IMR-90 (cell line): Measurements from ENCODE around the gene PLXNA4. TPM values are rescaled to one million over a fixed set of nuclear protein-coding genes. Genes with fewer than 3 reads are reported as not detected.

Experiments
- ATAC-seq: fragments of 200-7000 bp; cut with Tn5 transposase; 2 replicates; pipeline ENCODE4 v1.9.1; 2020; ENCODE audit warnings: low read depth, mild to moderate bottlenecking, moderate library complexity
- BruUV-seq: library from RNA; stranded (reverse); fragments of 400-500 nt; replicated peaks from 2 replicates; lab custom pipeline; 2021; lab: Mats Ljungman, UMichigan
- CTCF ChIA-PET: fragments of 300-600 bp; formaldehyde crosslinking; extraction: SDS; loops from one replicate; lab custom pipeline; 2021; ENCODE audit warnings: antibody characterized with exemption; lab: Yijun Ruan, JAX
- POLR2A ChIA-PET: fragments of 300-600 bp; sonication (Branson Sonifier 250); formaldehyde crosslinking; loops from one replicate; lab custom pipeline; 2022; ENCODE audit warnings: antibody characterized with exemption; ENCODE audit not compliant: unreplicated experiment; lab: Charles Lee
- DNase-seq: peaks from one replicate; pipeline ENCODE4 v3.0.0; 2013
- H2AFZ ChIP-seq: replicated peaks from 2 replicates; pipeline ENCODE3; 2013; ENCODE audit warnings: low read length, mild to moderate bottlenecking; ENCODE audit not compliant: poor library complexity
- H2AK5ac ChIP-seq: 2 replicates; pipeline ENCODE4 v1.6.1; 2013; ENCODE audit warnings: low read depth, low read length, inconsistent platforms
- H2AK9ac ChIP-seq: replicated peaks from 2 replicates; pipeline ENCODE3; 2013; ENCODE audit warnings: mild to moderate bottlenecking, low read depth, low read length, moderate library complexity; ENCODE audit not compliant: poor library complexity
- H2BK120ac ChIP-seq: 2 replicates; pipeline ENCODE4 v1.6.1; 2013; ENCODE audit warnings: low read depth, low read length, inconsistent platforms
- H2BK15ac ChIP-seq: 3 replicates; pipeline ENCODE4 v1.6.1; 2013; ENCODE audit warnings: low read depth, low read length, inconsistent platforms
- H2BK20ac ChIP-seq: 2 replicates; pipeline ENCODE4 v1.6.1; 2013; ENCODE audit warnings: low read depth, mild to moderate bottlenecking, inconsistent platforms, low read length, moderate library complexity
- H2BK5ac ChIP-seq: 2 replicates; pipeline ENCODE4 v1.6.1; 2013; ENCODE audit warnings: mild to moderate bottlenecking, low read depth, low read length, inconsistent platforms; ENCODE audit not compliant: poor library complexity, severe bottlenecking
- H3K14ac ChIP-seq: replicated peaks from 2 replicates; pipeline ENCODE4 v1.6.1; 2013; ENCODE audit warnings: low read depth, low read length, inconsistent platforms
- H3K18ac ChIP-seq: 2 replicates; pipeline ENCODE4 v1.6.1; 2013; ENCODE audit warnings: low read depth, low read length, control low read depth
- H3K23ac ChIP-seq: 2 replicates; pipeline ENCODE4 v1.6.1; 2013; ENCODE audit warnings: low read depth, low read length, inconsistent platforms
- H3K27ac ChIP-seq: 2 replicates; pipeline ENCODE4 v1.5.1; 2013; ENCODE audit warnings: mild to moderate bottlenecking, control low read depth, low read length; ENCODE audit not compliant: insufficient read depth
- H3K27me3 ChIP-seq: 2 replicates; pipeline ENCODE4 v1.6.1; 2013; ENCODE audit warnings: low read length; ENCODE audit not compliant: control insufficient read depth, insufficient read depth
- H3K36me3 ChIP-seq: 2 replicates; pipeline ENCODE4 v1.6.1; 2013; ENCODE audit warnings: low read length, mixed read lengths; ENCODE audit not compliant: control insufficient read depth, insufficient read depth
- H3K4ac ChIP-seq: 2 replicates; pipeline ENCODE4 v1.6.1; 2013; ENCODE audit warnings: low read depth, low read length, inconsistent platforms
- H3K4me1 ChIP-seq: 2 replicates; pipeline ENCODE4 v1.6.1; 2013; ENCODE audit warnings: low read length, mixed read lengths; ENCODE audit not compliant: control insufficient read depth, insufficient read depth
- H3K4me2 ChIP-seq: 2 replicates; pipeline ENCODE4 v1.6.1; 2013; ENCODE audit warnings: low read depth, mild to moderate bottlenecking, control low read depth, low read length, moderate library complexity
- H3K4me3 ChIP-seq: 2 replicates; pipeline ENCODE4 v1.5.1; 2013; ENCODE audit warnings: low read depth, mild to moderate bottlenecking, control low read depth, low read length, moderate library complexity; ENCODE audit not compliant: insufficient read depth
- H3K56ac ChIP-seq: 2 replicates; pipeline ENCODE4 v1.6.1; 2013; ENCODE audit warnings: low read length, inconsistent platforms; ENCODE audit not compliant: insufficient read depth; ENCODE audit errors: extremely low read depth
- H3K79me1 ChIP-seq, 2 experiments: 2 replicates each; pipeline ENCODE4 v1.6.1; 2013; ENCODE audit warnings: low read length in 2 of 2, inconsistent platforms in 1 of 2, low read depth in 1 of 2
- H3K9ac ChIP-seq: 2 replicates; pipeline ENCODE4 v1.6.1; 2013; ENCODE audit warnings: low read depth, low read length, control low read depth
- H3K9me1 ChIP-seq: 2 replicates; pipeline ENCODE4 v1.6.1; 2013; ENCODE audit warnings: low read length, inconsistent platforms; ENCODE audit not compliant: insufficient read depth
- H3K9me3 ChIP-seq: 2 replicates; pipeline ENCODE4 v1.6.1; 2013; ENCODE audit warnings: low read length; ENCODE audit not compliant: control insufficient read depth, insufficient read depth
- H4K20me1 ChIP-seq: 2 replicates; pipeline ENCODE4 v1.6.1; 2013; ENCODE audit warnings: low read length, inconsistent platforms; ENCODE audit not compliant: insufficient read depth
- H4K5ac ChIP-seq: 2 replicates; pipeline ENCODE4 v1.6.1; 2013; ENCODE audit warnings: mild to moderate bottlenecking, low read depth, low read length, control low read depth
- H4K8ac ChIP-seq, 2 experiments: 2 replicates each; pipeline ENCODE4 v1.6.1; 2013; ENCODE audit warnings: low read depth in 2 of 2, low read length in 2 of 2, control low read depth in 1 of 2, inconsistent platforms in 1 of 2
- H4K91ac ChIP-seq: 2 replicates; pipeline ENCODE4 v1.6.1; 2013; ENCODE audit warnings: low read depth, low read length, inconsistent platforms; ENCODE audit not compliant: insufficient read depth
- CEBPB ChIP-seq: IDR thresholded peaks from 2 replicates; pipeline ENCODE4 v1.6.1; 2012; ENCODE audit warnings: low read depth, low read length, improper control_type of control experiment
- CHD1 ChIP-seq: IDR thresholded peaks from 2 replicates; pipeline ENCODE4 v1.6.1; 2012; ENCODE audit warnings: low read depth, low read length, improper control_type of control experiment
- CTCF ChIP-seq: conservative IDR thresholded peaks from 2 replicates; pipeline ENCODE4 v1.5.1; 2012; ENCODE audit warnings: mild to moderate bottlenecking, low read depth, low read length, improper control_type of control experiment
- FOS ChIP-seq: fragments of 150-350 bp; IDR thresholded peaks from 2 replicates; pipeline ENCODE4 v1.6.1; 2016; ENCODE audit warnings: low read depth, low read length
- MAZ ChIP-seq: IDR thresholded peaks from 2 replicates; pipeline ENCODE4 v1.6.1; 2012; ENCODE audit warnings: low read depth, mild to moderate bottlenecking, low read length, improper control_type of control experiment, moderate library complexity, borderline replicate concordance
- NFE2L2 ChIP-seq: fragments of 150-350 bp; IDR thresholded peaks from 2 replicates; pipeline ENCODE4 v1.6.1; 2016; ENCODE audit warnings: low read depth, mild to moderate bottlenecking, low read length
- POLR2A ChIP-seq: IDR thresholded peaks from 2 replicates; pipeline ENCODE4 v1.6.1; 2012; ENCODE audit warnings: mild to moderate bottlenecking, low read depth, low read length
- RAD21 ChIP-seq: IDR thresholded peaks from 2 replicates; pipeline ENCODE4 v1.6.1; 2012; ENCODE audit warnings: low read length, improper control_type of control experiment
- RCOR1 ChIP-seq: IDR thresholded peaks from 2 replicates; pipeline ENCODE4 v1.6.1; 2012; ENCODE audit warnings: mild to moderate bottlenecking, low read length, improper control_type of control experiment; ENCODE audit not compliant: insufficient replicate concordance
- SMC3 ChIP-seq: fragments of 150-350 bp; IDR thresholded peaks from 2 replicates; pipeline ENCODE4 v1.6.1; 2016; ENCODE audit warnings: low read depth, mild to moderate bottlenecking, antibody characterized with exemption, low read length, moderate library complexity
- WGBS, 2 experiments: methylation state at CpG; one replicate each; pipeline versions ENCODE4 v1.1.5 to v1.1.7; 2013; ENCODE audit warnings: missing lambda C conversion rate in 2 of 2; ENCODE audit not compliant: insufficient read length in 1 of 2; ENCODE audit errors: extremely low coverage in 2 of 2; 5-methylcytosine and 5-hydroxymethylcytosine counted together
- dilution Hi-C: fragments of 300-500 bp; cut with HindIII; formaldehyde crosslinking; loops from one replicate; pipeline ENCODE4 v1.14.3; 2018; ENCODE audit warnings: low sequenced_read_pairs; ENCODE audit not compliant: unreplicated experiment
- in situ Hi-C: fragments of 300-500 bp; cut with MboI; formaldehyde crosslinking; loops from 3 replicates; pipeline ENCODE4 v1.14.3; 2019; ENCODE audit warnings: low sequenced_read_pairs, inconsistent platforms, mixed read lengths
- intact Hi-C: fragments of 100-400 bp; cut with micrococcal nuclease; formaldehyde crosslinking; loops from 2 replicates; pipeline ENCODE4 v1.10.0; 2022
- polyA plus RNA-seq, 3 experiments: library from polyadenylated mRNA; depleted of rRNA; stranded (reverse); fragments of >200 nt; gene quantifications; 2 replicates each; pipeline ENCODE4 v1.2.3, GENCODE V29; 2012; ENCODE audit warnings: low replicate concordance in 1 of 3
- total RNA-seq: library from RNA; depleted of rRNA; stranded (reverse); fragments of >200 nt; gene quantifications from 2 replicates; pipeline ENCODE4 v1.2.3, GENCODE V29; 2012

PLXNA4 gene
- total and polyA plus RNA-seq, 2 of the 4 experiments (the other 2 are of a cell fraction), result under 0.01 TPM

DNA sequence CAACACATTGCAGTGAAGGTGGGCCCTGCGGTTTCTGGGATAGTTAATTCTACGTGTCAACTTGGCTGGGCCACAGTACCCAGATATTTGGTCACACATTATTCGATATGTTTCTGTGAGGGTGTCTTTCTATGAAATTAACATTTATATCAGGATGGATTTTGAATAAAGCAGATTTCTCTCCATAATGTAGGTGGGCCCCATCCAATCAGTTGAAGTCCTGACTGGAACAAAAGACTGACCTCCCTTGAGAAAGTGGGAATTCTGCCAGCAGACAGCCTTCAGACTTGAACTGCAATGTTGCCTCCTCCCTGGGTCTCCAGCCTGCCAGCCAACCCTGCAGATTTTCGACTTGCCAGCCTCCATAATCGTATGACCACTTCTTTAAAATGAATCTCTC lies 420.6 kb downstream of the PLXNA4 start:
- H3K56ac ChIP-seq, result no peak overlapping the region
- no peak overlapping the region for H3K9ac ChIP-seq
- no peak overlapping the region for H3K4ac ChIP-seq
- no peak overlapping the region for H2BK5ac ChIP-seq
- H3K4me1 ChIP-seq, result no peaks in the 10 kb centered on the region
- H2BK20ac ChIP-seq, result no peak overlapping the region
- no peaks in the 10 kb centered on the region for H3K79me1 ChIP-seq
- no peak overlapping the region for H4K8ac ChIP-seq
- H4K20me1 ChIP-seq, result no peaks in the 10 kb centered on the region
- H3K18ac ChIP-seq, result no peak overlapping the region
- H3K27ac ChIP-seq, result no peak overlapping the region
- H3K23ac ChIP-seq, result no peak overlapping the region
- POLR2A ChIA-PET, result no interaction called here
- no CpG with 5 or more reads among the region's 5 CpGs for WGBS, 2 experiments
- H2AK9ac ChIP-seq, result no peak overlapping the region
- H2BK15ac ChIP-seq, result no peak overlapping the region
- no peak for DNase-seq
- H4K91ac ChIP-seq, result no peak overlapping the region
- no TSS peak for BruUV-seq
- TF ChIP-seq POLR2A (no peak), FOS (no peak), CHD1 (no peak), CEBPB (no peak), RCOR1 (no peak), NFE2L2 (no peak), MAZ (no peak), CTCF (no peak), RAD21 (no peak), SMC3 (no peak)
- no peak overlapping the region for H3K4me3 ChIP-seq
- no peaks in the 10 kb centered on the region for H3K9me3 ChIP-seq
- intact Hi-C loops, result loop anchor here (1.0 to 2.0 kb wide), 2 partner anchors 21 to 211 kb away; no protein-coding TSS in a partner anchor
- H2BK120ac ChIP-seq, result no peak overlapping the region
- ATAC-seq, result no peak
- no peak overlapping the region for H3K4me2 ChIP-seq
- H3K27me3 ChIP-seq, result peaks cover 2% of the 10 kb centered on the region; the same call in 1 of the 2 replicates
- no peaks in the 10 kb centered on the region for H3K9me1 ChIP-seq
- H4K5ac ChIP-seq, result no peak overlapping the region
- in situ Hi-C loops, result no loop called here
- dilution Hi-C loops, result no loop called here
- CTCF ChIA-PET, result no interaction called here
- H2AFZ ChIP-seq, result no peak overlapping the region
- H2AK5ac ChIP-seq, result no peak overlapping the region
- no peak overlapping the region for H3K14ac ChIP-seq
- H3K36me3 ChIP-seq, result no peaks in the 10 kb centered on the region
